Measurements from ENCODE around the gene GTF2IRD2. TPM values are rescaled to one million over a fixed set of nuclear protein-coding genes. Genes with fewer than 3 reads are reported as not detected.
"Not testable (repeated sequence)": the region's sequence is repeated elsewhere in the genome, so short reads cannot be mapped to it uniquely, and the experiment has no call there.

Gene GTF2IRD2
- total and polyA plus RNA-seq, 2 donors (not counting 1 experiment from before 2014, with no cell fraction given), result 5.6 to 10.7 TPM

GRCh38 chr7:74753921-74754482 lies 97.4 kb downstream of the GTF2IRD2 start:
- H4K20me1 ChIP-seq (ENCODE audit: control insufficient read depth, extremely low read depth, insufficient read depth, low read length); H2AFZ ChIP-seq (ENCODE audit: low read length); H3K4me2 ChIP-seq (ENCODE audit: extremely low read depth, insufficient read depth, low read length); H3K27ac ChIP-seq (ENCODE audit: insufficient read depth, low read length); H3K36me3 ChIP-seq (ENCODE audit: control insufficient read depth, insufficient read depth, low read length); H3K9me3 ChIP-seq (ENCODE audit: control insufficient read depth, insufficient read depth, low read depth, low read length); H3K4me1 ChIP-seq (ENCODE audit: control insufficient read depth, extremely low read depth, insufficient read depth, low read length); H3K79me2 ChIP-seq (ENCODE audit: control insufficient read depth, insufficient read depth, low read length); H3K27me3 ChIP-seq (ENCODE audit: control insufficient read depth, insufficient read depth, low read length); DNase-seq (ENCODE audit: low read depth in 2 of 2); H3K4me3 ChIP-seq (replicated peaks in 1 of 4; ENCODE audit: control extremely low read depth in 1 of 4, insufficient read depth in 1 of 4, low read depth in 3 of 4, low read length in 4 of 4); H3K9ac ChIP-seq (ENCODE audit: insufficient read depth, low read length): not testable (repeated sequence)

Other genes with a start within 250 kb of the GTF2IRD2 start
- 82.7 and 105 TPM in 2 replicates for gene GTF2I, start 193.9 kb downstream of the GTF2IRD2 start, total RNA-seq
- 79.3 and 81.3 TPM in 2 replicates for gene GTF2I, start 193.9 kb downstream of the GTF2IRD2 start, polyA plus RNA-seq
- under 0.01 TPM in 1 of 2 replicates, not detected in the other for gene NCF1, start 77.6 kb downstream of the GTF2IRD2 start, total RNA-seq
- gene NCF1, start 77.6 kb downstream of the GTF2IRD2 start, polyA plus RNA-seq, result not detected in 2 replicates
- gene CASTOR2, start 113.1 kb upstream of the GTF2IRD2 start, total RNA-seq, result 10.3 and 10.9 TPM in 2 replicates
- gene CASTOR2, start 113.1 kb upstream of the GTF2IRD2 start, polyA plus RNA-seq, result 9.0 and 10.2 TPM in 2 replicates
- gene RCC1L, start 222.2 kb upstream of the GTF2IRD2 start, total RNA-seq, result 43.7 and 57.0 TPM in 2 replicates
- gene RCC1L, start 222.2 kb upstream of the GTF2IRD2 start, polyA plus RNA-seq, result 41.9 and 55.7 TPM in 2 replicates
- 19.3 and 23.0 TPM in 2 replicates for gene GTF2IRD2B, start 241.0 kb upstream of the GTF2IRD2 start, total RNA-seq
- gene GTF2IRD2B, start 241.0 kb upstream of the GTF2IRD2 start, polyA plus RNA-seq, result 13.4 and 19.9 TPM in 2 replicates